Spinal cord (tissue), 10 donors: ENCODE results near the gene TYW1B. TPM values are rescaled to one million over a fixed set of nuclear protein-coding genes. Genes with fewer than 3 reads are reported as not detected.
"Not testable (repeated sequence)": the region's sequence is repeated elsewhere in the genome, so short reads cannot be mapped to it uniquely, and the experiment has no call there.

Experiments
- DNase-seq, 6 donors: peaks; one replicate each; pipeline versions ENCODE4 v3.0.0 to v3.0.0-alpha.2; 2013 to 2015; ENCODE audit warnings: low spot score in 6 of 6, low read depth in 4 of 6
- H3K27ac ChIP-seq: one replicate; pipeline ENCODE4 v1.5.1; 2013; ENCODE audit warnings: low read depth, low read length, control low read depth
- H3K27me3 ChIP-seq: one replicate; pipeline ENCODE4 v1.6.1; 2013; ENCODE audit warnings: low read length; ENCODE audit not compliant: control insufficient read depth, insufficient read depth
- H3K36me3 ChIP-seq: one replicate; pipeline ENCODE4 v1.6.1; 2013; ENCODE audit warnings: low read length; ENCODE audit not compliant: control insufficient read depth, insufficient read depth
- H3K4me1 ChIP-seq: one replicate; pipeline ENCODE4 v1.6.1; 2013; ENCODE audit warnings: low read length; ENCODE audit not compliant: control insufficient read depth, insufficient read depth
- H3K4me3 ChIP-seq: one replicate; pipeline ENCODE4 v1.5.1; 2013; ENCODE audit warnings: low read depth, low read length, control low read depth
- H3K9me3 ChIP-seq: one replicate; pipeline ENCODE4 v1.6.1; 2013; ENCODE audit warnings: low read length; ENCODE audit not compliant: control insufficient read depth, insufficient read depth
- WGBS: methylation state at CpG from one replicate; pipeline ENCODE4 v1.1.5; 2013; ENCODE audit warnings: missing lambda C conversion rate; ENCODE audit not compliant: insufficient coverage; 5-methylcytosine and 5-hydroxymethylcytosine counted together
- polyA plus RNA-seq, 2 donors: library from polyadenylated mRNA; unstranded; fragments of 120-200 nt; gene quantifications; one replicate each; pipeline ENCODE4 v1.2.1, GENCODE V29; 2013; ENCODE audit not compliant: insufficient read length in 2 of 2
- total RNA-seq, 2 donors: library from RNA; depleted of rRNA in 1 of 2; stranded (reverse); fragments of 120-200 nt in 1 of 2; fragments of >200 nt in 1 of 2; gene quantifications; one replicate each; pipeline versions ENCODE4 v1.2.3 to v1.2.4, GENCODE V29; 2013 to 2014
- donor health status: healthy.

Gene TYW1B
- total and polyA plus RNA-seq, 4 donors: 2.4 to 11.5 (median 5.3) TPM

DNA sequence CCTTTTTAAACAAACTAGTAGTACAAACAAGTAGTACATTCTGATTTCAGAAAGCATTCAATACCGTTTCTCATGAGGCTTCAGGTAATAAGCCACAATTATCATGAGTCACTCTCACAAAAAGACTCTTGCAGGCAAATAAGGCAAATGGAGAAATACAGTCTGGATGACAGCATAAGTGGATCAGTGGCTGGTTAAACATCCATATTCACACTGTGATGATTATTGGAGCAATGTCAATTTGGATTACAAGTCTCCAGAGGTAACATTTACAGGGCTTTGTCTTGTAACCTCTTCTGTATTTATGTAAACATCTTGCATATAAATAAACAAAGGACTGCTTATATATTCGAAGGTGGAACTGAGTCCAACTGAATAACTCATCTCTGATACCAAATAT is 55.4 kb downstream of the TYW1B start:
- H3K27ac ChIP-seq, H3K4me3 ChIP-seq, H3K4me1 ChIP-seq, H3K36me3 ChIP-seq, H3K9me3 ChIP-seq, H3K27me3 ChIP-seq: not testable (repeated sequence)
- no CpG with 5 or more reads among the region's 2 CpGs for WGBS
- DNase-seq: peak in 1 of 6 donors; percentile 47

DNA sequence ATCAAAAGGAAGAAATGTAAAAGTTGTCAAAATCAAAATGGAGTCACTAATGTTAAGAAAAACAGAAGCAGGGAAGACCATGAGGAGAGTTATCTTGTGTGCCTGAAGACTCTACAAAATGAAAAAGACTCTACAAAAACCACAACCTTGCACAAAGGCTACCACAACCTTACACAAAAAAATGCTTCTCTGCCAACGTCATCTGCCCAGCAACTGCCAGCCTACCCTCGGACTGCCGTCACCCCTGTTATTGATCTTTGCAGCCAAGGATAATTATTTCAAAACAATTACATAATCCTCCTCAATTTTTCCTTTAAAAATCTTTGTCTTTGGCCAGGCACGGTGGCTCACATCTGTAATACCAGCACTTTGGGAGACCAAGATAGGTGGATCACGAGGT is 61.0 kb downstream of the TYW1B start:
- not testable (repeated sequence) for H3K9me3 ChIP-seq, DNase-seq, H3K4me3 ChIP-seq, H3K4me1 ChIP-seq, H3K36me3 ChIP-seq, H3K27ac ChIP-seq, H3K27me3 ChIP-seq
- WGBS: 100% methylated on average over 4 of the region's 5 CpGs

DNA sequence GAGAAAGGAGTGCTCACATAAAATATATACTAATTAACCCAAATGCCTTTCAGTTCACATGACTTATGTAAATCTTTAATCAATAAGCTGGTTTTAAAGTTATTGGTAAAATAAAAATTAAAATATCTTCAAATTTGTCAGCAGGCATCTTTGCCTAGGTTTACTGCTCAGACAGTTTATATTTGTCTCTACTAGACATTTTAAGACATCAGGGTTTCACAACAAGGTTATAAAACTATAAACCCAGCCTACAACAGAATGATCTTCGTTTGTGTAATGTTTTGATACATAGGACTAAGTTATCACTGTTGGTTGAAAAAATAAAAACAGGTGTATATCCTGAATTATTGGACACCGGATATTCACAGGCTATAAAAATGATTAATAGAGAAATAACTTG is 67.4 kb downstream of the TYW1B start:
- Histone ChIP-seq H3K4me1 (no peaks in the 10 kb centered on the region), H3K27ac (no peak overlapping the region), H3K4me3 (no peak overlapping the region), H3K36me3 (no peaks in the 10 kb centered on the region), H3K9me3 (peaks cover 8% of the 10 kb centered on the region), H3K27me3 (no peaks in the 10 kb centered on the region)
- WGBS: no CpG with 5 or more reads among the region's 2 CpGs
- DNase-seq: no peak

DNA sequence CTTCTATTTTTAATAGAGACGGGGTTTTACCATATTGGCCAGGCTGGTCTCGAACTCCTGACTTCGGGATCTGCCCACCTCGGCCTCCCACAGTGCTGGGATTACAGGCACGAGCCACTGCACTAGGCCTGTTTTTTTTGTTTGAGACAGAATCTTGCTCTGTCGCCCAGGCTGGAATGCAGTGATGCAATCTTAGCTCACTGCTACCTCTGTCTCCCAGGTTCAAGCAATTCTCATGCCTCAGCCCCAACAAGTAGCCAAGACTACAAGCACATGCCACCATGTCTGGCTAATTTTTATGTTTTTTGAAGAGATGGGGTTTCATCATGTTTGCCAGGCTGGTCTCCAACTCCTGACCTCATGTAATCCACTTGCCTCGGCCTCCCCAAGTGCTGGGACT is 73.7 kb downstream of the TYW1B start:
- Histone ChIP-seq H3K27me3 (no peaks in the 10 kb centered on the region), H3K27ac (no peak overlapping the region), H3K36me3 (peaks cover 3% of the 10 kb centered on the region), H3K4me1 (no peaks in the 10 kb centered on the region), H3K4me3 (no peak overlapping the region), H3K9me3 (peaks cover 3% of the 10 kb centered on the region)
- 77% methylated on average over 7 of the region's 7 CpGs for WGBS
- no peak for DNase-seq

DNA sequence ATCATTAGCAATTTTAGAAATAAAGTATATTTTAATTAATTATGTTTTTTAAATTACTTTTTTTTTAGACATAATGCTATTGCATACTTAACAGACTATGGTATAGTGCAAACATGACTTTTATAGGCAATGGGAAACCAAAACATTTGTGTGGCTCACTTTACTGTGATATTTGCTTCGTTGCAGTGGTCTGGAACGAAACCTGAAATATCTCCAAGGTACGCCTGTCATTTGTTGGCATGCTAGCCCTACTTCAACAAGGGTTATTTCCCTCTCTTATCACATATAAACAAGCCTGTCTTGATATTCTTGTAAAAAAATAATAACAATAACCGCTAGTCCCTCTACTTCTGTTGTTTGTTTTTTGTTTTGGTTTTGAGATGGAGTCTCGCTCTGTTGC is 74.2 kb downstream of the TYW1B start:
- Histone ChIP-seq H3K27me3 (no peaks in the 10 kb centered on the region), H3K36me3 (peaks cover 3% of the 10 kb centered on the region), H3K4me1 (no peaks in the 10 kb centered on the region), H3K27ac (no peak overlapping the region), H3K4me3 (no peak overlapping the region), H3K9me3 (peaks cover 3% of the 10 kb centered on the region)
- DNase-seq: no peak
- 93% methylated on average over 3 of the region's 5 CpGs for WGBS

DNA sequence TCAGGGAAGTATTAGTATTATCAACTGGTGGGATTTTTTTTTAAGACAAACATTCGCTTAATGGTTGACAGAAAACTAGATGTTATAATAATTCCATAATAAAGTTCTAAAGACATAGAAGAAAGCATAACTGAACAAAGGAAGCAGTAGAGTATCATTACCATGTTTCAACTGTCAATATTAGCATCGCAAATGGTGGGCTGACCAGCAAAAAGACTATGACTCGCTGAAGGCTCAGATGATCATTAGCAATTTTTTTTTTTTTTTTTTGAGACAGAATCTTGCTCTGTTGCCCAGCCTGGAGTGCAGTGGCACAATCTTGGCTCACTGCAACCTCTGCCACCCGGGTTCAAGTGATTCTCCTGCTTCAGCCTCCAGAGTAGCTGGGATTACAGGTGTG is 74.8 kb downstream of the TYW1B start:
- H3K9me3 ChIP-seq, H3K36me3 ChIP-seq, DNase-seq, H3K27ac ChIP-seq, H3K4me3 ChIP-seq, H3K27me3 ChIP-seq, H3K4me1 ChIP-seq: not testable (repeated sequence)
- 100% methylated on average over 2 of the region's 4 CpGs for WGBS

DNA sequence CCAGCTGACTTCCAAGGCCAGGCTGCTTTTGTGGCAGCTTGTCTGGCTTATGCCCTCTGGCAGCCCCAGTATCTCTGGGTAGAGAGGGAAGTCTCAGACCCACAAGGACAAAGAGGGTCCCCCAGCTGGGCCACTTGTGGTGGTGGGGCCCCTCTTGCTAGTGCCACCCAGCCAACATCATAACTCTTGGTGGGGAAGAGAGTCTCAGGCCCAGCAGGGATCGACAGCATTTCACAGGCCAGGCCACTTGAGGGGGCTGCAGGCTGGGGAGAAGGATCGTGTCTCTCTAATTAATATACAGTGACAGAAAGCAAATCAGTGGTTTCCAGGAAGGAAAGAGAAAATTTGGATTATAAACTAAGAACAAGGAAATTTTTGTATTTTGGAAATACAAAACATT is 76.0 kb downstream of the TYW1B start:
- H3K27ac ChIP-seq: no peak overlapping the region
- DNase-seq: no peak
- H3K36me3 ChIP-seq: peaks cover 3% of the 10 kb centered on the region
- H3K4me1 ChIP-seq: no peaks in the 10 kb centered on the region
- no peak overlapping the region for H3K4me3 ChIP-seq
- H3K27me3 ChIP-seq: no peaks in the 10 kb centered on the region
- no peaks in the 10 kb centered on the region for H3K9me3 ChIP-seq
- WGBS: no CpG with 5 or more reads among the region's 2 CpGs

DNA sequence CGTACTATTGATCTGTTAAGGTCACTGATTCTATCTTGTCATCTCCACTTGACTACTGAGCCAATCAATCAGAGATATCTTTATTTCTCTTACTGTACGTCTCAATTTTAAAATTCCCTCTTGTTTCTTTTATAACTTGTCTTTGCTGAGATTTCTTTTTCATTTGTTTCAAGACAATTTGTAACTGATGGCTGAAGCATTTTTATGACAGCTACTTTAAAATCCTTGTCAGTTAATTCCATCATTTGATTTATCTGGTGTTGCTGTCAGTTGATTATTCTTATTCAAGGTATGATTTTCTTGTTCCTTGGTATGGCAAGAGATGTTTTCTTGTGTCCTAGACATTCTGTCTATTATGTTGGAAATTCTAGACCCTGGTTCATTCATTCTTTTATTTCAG is 76.6 kb downstream of the TYW1B start:
- WGBS: 100% methylated on average over 1 of the region's 2 CpGs
- no peak overlapping the region for H3K27ac ChIP-seq
- H3K36me3 ChIP-seq: peaks cover 3% of the 10 kb centered on the region
- H3K4me3 ChIP-seq: no peak overlapping the region
- no peaks in the 10 kb centered on the region for H3K4me1 ChIP-seq
- no peaks in the 10 kb centered on the region for H3K27me3 ChIP-seq
- DNase-seq: no peak
- H3K9me3 ChIP-seq: no peaks in the 10 kb centered on the region

DNA sequence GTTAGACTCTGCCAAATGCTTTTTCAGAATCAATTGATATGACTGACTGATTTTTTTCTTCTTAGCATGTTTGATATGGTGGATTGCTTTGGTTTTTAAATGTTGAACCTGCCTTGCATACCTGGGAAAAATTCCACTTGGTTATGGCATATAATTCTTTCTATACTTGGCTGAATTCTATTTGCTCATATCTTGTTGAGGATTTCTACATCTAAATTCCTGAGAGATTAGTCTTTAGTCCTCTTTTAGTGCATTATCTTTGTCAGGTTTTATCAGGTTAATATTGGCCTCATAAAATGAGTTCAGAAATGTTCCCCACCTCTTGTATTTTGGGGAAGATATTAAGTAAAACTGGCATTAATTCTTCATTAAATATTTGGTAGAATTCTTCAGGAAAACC is 79.4 kb downstream of the TYW1B start:
- not testable (repeated sequence) for H3K27ac ChIP-seq, H3K36me3 ChIP-seq, H3K9me3 ChIP-seq, H3K27me3 ChIP-seq, DNase-seq, H3K4me3 ChIP-seq, H3K4me1 ChIP-seq

DNA sequence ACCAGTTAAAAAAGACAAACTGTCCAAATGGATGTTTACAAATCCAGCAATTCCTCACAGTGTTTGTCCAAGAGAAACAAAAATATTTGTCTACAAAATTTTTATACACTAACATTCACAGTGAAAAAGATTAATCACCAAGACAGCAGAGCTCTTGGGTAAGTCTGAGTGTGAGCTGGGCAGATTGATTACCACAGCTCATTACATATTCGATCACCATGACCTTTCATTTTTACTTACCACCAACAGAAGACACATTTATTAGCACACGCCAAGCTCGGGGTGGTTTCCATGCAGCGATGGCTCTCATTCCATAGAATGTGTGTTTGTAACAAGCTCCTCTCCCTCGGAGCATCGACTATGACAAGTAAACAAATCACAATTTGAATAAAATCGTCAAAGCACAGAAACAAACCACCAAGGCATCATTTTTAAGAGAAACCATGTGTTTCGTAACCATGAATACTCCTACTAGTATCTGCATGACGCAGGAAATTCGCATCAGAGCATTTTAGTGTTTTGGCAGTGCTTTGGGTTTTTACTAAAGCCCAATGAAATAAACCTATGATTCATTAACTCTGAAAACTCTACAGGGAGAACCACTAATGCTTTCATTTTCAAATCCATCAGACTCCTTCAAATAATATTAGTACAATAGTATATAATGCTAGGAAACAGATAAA is 83.6 kb downstream of the TYW1B start:
- H3K36me3 ChIP-seq, H3K4me1 ChIP-seq, H3K4me3 ChIP-seq, H3K9me3 ChIP-seq, H3K27me3 ChIP-seq, H3K27ac ChIP-seq: not testable (repeated sequence)
- 33% methylated on average over 1 of the region's 10 CpGs for WGBS
- DNase-seq: peak in 4 of 6 donors; percentile 0 to 82 (median 8)
